Trophoblast cell (in vitro differentiated cells and primary cell): Measurements from ENCODE around the gene LENG8. TPM values are rescaled to one million over a fixed set of nuclear protein-coding genes. Genes with fewer than 3 reads are reported as not detected.

Source experiments
- DNase-seq, 2 donors: peaks; one replicate each; pipeline ENCODE4 v3.0.0-alpha.2; 2016
- H2AFZ ChIP-seq: 2 replicates; pipeline ENCODE4 v1.6.1; 2013; ENCODE audit warnings: low read length, moderate library complexity, mild to moderate bottlenecking; ENCODE audit not compliant: insufficient read depth, poor library complexity
- H2AK5ac ChIP-seq: 2 replicates; pipeline ENCODE4 v1.6.1; 2013; ENCODE audit warnings: mild to moderate bottlenecking, low read length
- H2BK120ac ChIP-seq: 2 replicates; pipeline ENCODE4 v1.6.1; 2013; ENCODE audit warnings: low read length, mild to moderate bottlenecking, moderate library complexity; ENCODE audit not compliant: insufficient read depth, poor library complexity
- H2BK12ac ChIP-seq: 2 replicates; pipeline ENCODE4 v1.6.1; 2013; ENCODE audit warnings: mild to moderate bottlenecking, low read length, moderate library complexity
- H2BK5ac ChIP-seq: 2 replicates; pipeline ENCODE4 v1.6.1; 2013; ENCODE audit warnings: low read length, low read depth, moderate library complexity, mild to moderate bottlenecking; ENCODE audit not compliant: poor library complexity
- H3K14ac ChIP-seq: 2 replicates; pipeline ENCODE4 v1.6.1; 2013; ENCODE audit warnings: mild to moderate bottlenecking, low read length
- H3K18ac ChIP-seq: 2 replicates; pipeline ENCODE4 v1.6.1; 2013; ENCODE audit warnings: mild to moderate bottlenecking, low read length
- H3K23ac ChIP-seq: 2 replicates; pipeline ENCODE4 v1.6.1; 2013; ENCODE audit warnings: low read length
- H3K27ac ChIP-seq: 2 replicates; pipeline ENCODE4 v1.5.1; 2013; ENCODE audit warnings: low read depth, mild to moderate bottlenecking, inconsistent platforms, low read length, moderate library complexity
- H3K27me3 ChIP-seq: 2 replicates; pipeline ENCODE4 v1.6.1; 2013; ENCODE audit warnings: inconsistent platforms, mild to moderate bottlenecking, low read length, moderate library complexity; ENCODE audit not compliant: insufficient read depth
- H3K36me3 ChIP-seq, 2 experiments: 1 replicate in 1 of 2; 2 replicates in 1 of 2; pipeline ENCODE4 v1.6.1; 2013; ENCODE audit warnings: low read length in 2 of 2, mild to moderate bottlenecking in 2 of 2, moderate library complexity in 1 of 2; ENCODE audit not compliant: insufficient read depth in 2 of 2, control insufficient read depth in 1 of 2
- H3K4ac ChIP-seq: 2 replicates; pipeline ENCODE4 v1.6.1; 2013; ENCODE audit warnings: low read depth, mild to moderate bottlenecking, low read length, moderate library complexity
- H3K4me1 ChIP-seq, 2 experiments: 1 replicate in 1 of 2; 2 replicates in 1 of 2; pipeline ENCODE4 v1.6.1; 2013; ENCODE audit warnings: low read length in 2 of 2, mild to moderate bottlenecking in 2 of 2, moderate library complexity in 1 of 2; ENCODE audit not compliant: insufficient read depth in 2 of 2, control insufficient read depth in 1 of 2
- H3K4me2 ChIP-seq: 2 replicates; pipeline ENCODE4 v1.6.1; 2013; ENCODE audit warnings: inconsistent platforms, mild to moderate bottlenecking, low read length, moderate library complexity
- H3K4me3 ChIP-seq: 2 replicates; pipeline ENCODE4 v1.5.1; 2013; ENCODE audit warnings: mild to moderate bottlenecking, low read depth, low read length, inconsistent platforms
- H3K79me1 ChIP-seq: one replicate; pipeline ENCODE4 v1.6.1; 2013; ENCODE audit warnings: low read length
- H3K79me2 ChIP-seq: 2 replicates; pipeline ENCODE4 v1.6.1; 2013; ENCODE audit warnings: low read length, mild to moderate bottlenecking; ENCODE audit not compliant: control insufficient read depth, insufficient read depth, poor library complexity
- H3K9ac ChIP-seq: 2 replicates; pipeline ENCODE4 v1.6.1; 2013; ENCODE audit warnings: mild to moderate bottlenecking, low read length
- H3K9me3 ChIP-seq: 2 replicates; pipeline ENCODE4 v1.6.1; 2013; ENCODE audit warnings: low read depth, mild to moderate bottlenecking, control low read depth, inconsistent platforms, low read length; ENCODE audit not compliant: insufficient read depth
- H4K12ac ChIP-seq: 2 replicates; pipeline ENCODE4 v1.6.1; 2013; ENCODE audit warnings: low read depth, mild to moderate bottlenecking, low read length, moderate library complexity
- H4K8ac ChIP-seq: 2 replicates; pipeline ENCODE4 v1.6.1; 2013; ENCODE audit warnings: low read depth, mild to moderate bottlenecking, low read length, moderate library complexity
- H4K91ac ChIP-seq: one replicate; pipeline ENCODE4 v1.6.1; 2013; ENCODE audit warnings: low read depth, mild to moderate bottlenecking, low read length, moderate library complexity
- WGBS: extraction: QIAGEN DNeasy Blood & Tissue Kit; methylation state at CpG from one replicate; pipeline ENCODE4 v1.1.7; 2013; ENCODE audit warnings: missing lambda C conversion rate; ENCODE audit not compliant: insufficient read length, insufficient coverage; ENCODE audit errors: extremely low coverage; 5-methylcytosine and 5-hydroxymethylcytosine counted together
- polyA plus RNA-seq: library from polyadenylated mRNA; stranded (reverse); fragments of 200-250 nt; gene quantifications from 2 replicates; pipeline ENCODE4 v1.2.3, GENCODE V29; 2013

Gene LENG8
- polyA plus RNA-seq, result 109 and 112 TPM in 2 replicates

- H3K9me3 ChIP-seq, result no peaks in the 10 kb centered on the region
- no peaks in the 10 kb centered on the region for H3K27me3 ChIP-seq
- H4K12ac ChIP-seq, result peak within 1 kb of the TSS; percentile 91
- H2AFZ ChIP-seq, result peak within 1 kb of the TSS; percentile 92
- peak within 1 kb of the TSS; percentile 89 for H3K4me3 ChIP-seq
- H3K23ac ChIP-seq, result no peak within 1 kb of the TSS
- H3K4me1 ChIP-seq, result peaks cover 3 to 7% of the 10 kb centered on the region in 2 experiments
- DNase-seq, result peak; percentile 98 to 99
- peaks cover 31 to 35% of the 10 kb centered on the region in 2 experiments for H3K36me3 ChIP-seq
- peak within 1 kb of the TSS; percentile 93 for H3K9ac ChIP-seq
- H4K8ac ChIP-seq, result peak within 1 kb of the TSS; percentile 92
- H3K4me2 ChIP-seq, result peak within 1 kb of the TSS; percentile 91
- H2BK5ac ChIP-seq, result peak within 1 kb of the TSS; percentile 91
- H4K91ac ChIP-seq, result peak within 1 kb of the TSS; percentile 96
- WGBS, result no CpG with 5 or more reads among the region's 96 CpGs
- peaks cover 22% of the 10 kb centered on the region for H3K79me2 ChIP-seq
- peak within 1 kb of the TSS; percentile 73 for H2BK120ac ChIP-seq
- peak within 1 kb of the TSS; percentile 91 for H3K14ac ChIP-seq
- peak within 1 kb of the TSS; percentile 84 for H3K18ac ChIP-seq
- no peak within 1 kb of the TSS for H2BK12ac ChIP-seq
- H2AK5ac ChIP-seq, result peak within 1 kb of the TSS; percentile 55
- peak within 1 kb of the TSS; percentile 91 for H3K27ac ChIP-seq
- H3K79me1 ChIP-seq, result peaks cover 12% of the 10 kb centered on the region
- peak within 1 kb of the TSS; percentile 99 for H3K4ac ChIP-seq
These were observed at the start of gene LENG8 for GRCh38 chr19:54448774-54449700. TSS of gene LENG8 (plus strand) at chr19:54449199. CDS start at chr19:54451345, 2,146 bp downstream.

GRCh38 chr19:54400913-54401312 is 48.1 kb upstream of the LENG8 start:
- Histone ChIP-seq H2AFZ (no peak overlapping the region), H4K91ac (no peak overlapping the region), H3K23ac (no peak overlapping the region), H3K79me1 (no peaks in the 10 kb centered on the region), H3K4ac (no peak overlapping the region), H3K14ac (no peak overlapping the region), H4K12ac (no peak overlapping the region), H3K36me3 (no peaks in the 10 kb centered on the region), H2AK5ac (no peak overlapping the region), H3K4me3 (no peak overlapping the region), H3K4me1 (no peaks in the 10 kb centered on the region), H3K27ac (no peak overlapping the region), H3K18ac (no peak overlapping the region), H3K27me3 (no peaks in the 10 kb centered on the region), H2BK12ac (no peak overlapping the region), H3K9ac (no peak overlapping the region), H2BK5ac (no peak overlapping the region), H4K8ac (no peak overlapping the region), H3K79me2 (no peaks in the 10 kb centered on the region), H2BK120ac (no peak overlapping the region), H3K9me3 (no peaks in the 10 kb centered on the region), H3K4me2 (no peak overlapping the region)
- no CpG with 5 or more reads among the region's 6 CpGs for WGBS
- DNase-seq, result no peak

- no peak overlapping the region for H2BK12ac ChIP-seq
- H3K9ac ChIP-seq, result no peak overlapping the region
- H4K8ac ChIP-seq, result no peak overlapping the region
- no peaks in the 10 kb centered on the region for H3K9me3 ChIP-seq
- H3K4me2 ChIP-seq, result no peak overlapping the region
- no peak overlapping the region for H3K4ac ChIP-seq
- no peak overlapping the region for H2BK5ac ChIP-seq
- no peak overlapping the region for H3K23ac ChIP-seq
- H3K79me1 ChIP-seq, result no peaks in the 10 kb centered on the region
- H3K36me3 ChIP-seq, result no peaks in the 10 kb centered on the region
- no CpG with 5 or more reads among the region's 8 CpGs for WGBS
- no peak for DNase-seq
- no peak overlapping the region for H4K91ac ChIP-seq
- H4K12ac ChIP-seq, result no peak overlapping the region
- no peak overlapping the region for H3K14ac ChIP-seq
- H2AK5ac ChIP-seq, result no peak overlapping the region
- no peak overlapping the region for H2BK120ac ChIP-seq
- H2AFZ ChIP-seq, result no peak overlapping the region
- H3K18ac ChIP-seq, result no peak overlapping the region
- no peak overlapping the region for H3K27ac ChIP-seq
- no peaks in the 10 kb centered on the region for H3K79me2 ChIP-seq
- H3K4me1 ChIP-seq, result no peaks in the 10 kb centered on the region
- H3K27me3 ChIP-seq, result no peaks in the 10 kb centered on the region
- H3K4me3 ChIP-seq, result no peak overlapping the region
These were observed 45.9 kb upstream of the LENG8 start for GRCh38 chr19:54403054-54403453.

- Histone ChIP-seq H3K9me3 (no peaks in the 10 kb centered on the region), H3K18ac (no peak overlapping the region), H3K23ac (no peak overlapping the region)
These were observed 43.4 kb upstream of the LENG8 start for GRCh38 chr19:54405628-54406027.

More at GRCh38 chr19:54405628-54406027, 43.4 kb upstream of the LENG8 start:
- Histone ChIP-seq H4K91ac (no peak overlapping the region), H3K4ac (no peak overlapping the region), H2AFZ (no peak overlapping the region), H3K4me2 (no peak overlapping the region), H3K9ac (no peak overlapping the region), H3K79me2 (no peaks in the 10 kb centered on the region), H2BK120ac (no peak overlapping the region), H3K14ac (no peak overlapping the region), H3K36me3 (no peaks in the 10 kb centered on the region), H3K79me1 (no peaks in the 10 kb centered on the region), H2AK5ac (no peak overlapping the region), H3K27ac (no peak overlapping the region), H4K12ac (no peak overlapping the region), H3K4me3 (no peak overlapping the region), H4K8ac (no peak overlapping the region), H3K27me3 (no peaks in the 10 kb centered on the region), H3K4me1 (no peaks in the 10 kb centered on the region), H2BK12ac (no peak overlapping the region), H2BK5ac (no peak overlapping the region)
- DNase-seq, result no peak
